ENCODE data around the gene CERS4.

GRCh38 chr19:8256276-8257051, 47.3 kb downstream of the CERS4 start:
- TF ChIP-seq, protein P1, sequence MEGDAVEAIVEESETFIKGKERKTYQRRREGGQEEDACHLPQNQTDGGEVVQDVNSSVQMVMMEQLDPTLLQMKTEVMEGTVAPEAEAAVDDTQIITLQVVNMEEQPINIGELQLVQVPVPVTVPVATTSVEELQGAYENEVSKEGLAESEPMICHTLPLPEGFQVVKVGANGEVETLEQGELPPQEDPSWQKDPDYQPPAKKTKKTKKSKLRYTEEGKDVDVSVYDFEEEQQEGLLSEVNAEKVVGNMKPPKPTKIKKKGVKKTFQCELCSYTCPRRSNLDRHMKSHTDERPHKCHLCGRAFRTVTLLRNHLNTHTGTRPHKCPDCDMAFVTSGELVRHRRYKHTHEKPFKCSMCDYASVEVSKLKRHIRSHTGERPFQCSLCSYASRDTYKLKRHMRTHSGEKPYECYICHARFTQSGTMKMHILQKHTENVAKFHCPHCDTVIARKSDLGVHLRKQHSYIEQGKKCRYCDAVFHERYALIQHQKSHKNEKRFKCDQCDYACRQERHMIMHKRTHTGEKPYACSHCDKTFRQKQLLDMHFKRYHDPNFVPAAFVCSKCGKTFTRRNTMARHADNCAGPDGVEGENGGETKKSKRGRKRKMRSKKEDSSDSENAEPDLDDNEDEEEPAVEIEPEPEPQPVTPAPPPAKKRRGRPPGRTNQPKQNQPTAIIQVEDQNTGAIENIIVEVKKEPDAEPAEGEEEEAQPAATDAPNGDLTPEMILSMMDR (IDR thresholded peaks at IDR 0.05; ENCODE audit: insufficient read depth, low read length, poor library complexity, severe bottlenecking): no peak
- no peak for TF ChIP-seq EZH2phosphoT487 (conservative IDR thresholded peaks at IDR 0.05; ENCODE audit: low read length)

Data from SU-DHL-6 (cell line).